Measurements from ENCODE around the gene ACVR2A. TPM values are rescaled to one million over a fixed set of nuclear protein-coding genes. Genes with fewer than 3 reads are reported as not detected.

ACVR2A gene
- total RNA-seq, 1 experiment from 2014 or later = 9.4 TPM

DNA sequence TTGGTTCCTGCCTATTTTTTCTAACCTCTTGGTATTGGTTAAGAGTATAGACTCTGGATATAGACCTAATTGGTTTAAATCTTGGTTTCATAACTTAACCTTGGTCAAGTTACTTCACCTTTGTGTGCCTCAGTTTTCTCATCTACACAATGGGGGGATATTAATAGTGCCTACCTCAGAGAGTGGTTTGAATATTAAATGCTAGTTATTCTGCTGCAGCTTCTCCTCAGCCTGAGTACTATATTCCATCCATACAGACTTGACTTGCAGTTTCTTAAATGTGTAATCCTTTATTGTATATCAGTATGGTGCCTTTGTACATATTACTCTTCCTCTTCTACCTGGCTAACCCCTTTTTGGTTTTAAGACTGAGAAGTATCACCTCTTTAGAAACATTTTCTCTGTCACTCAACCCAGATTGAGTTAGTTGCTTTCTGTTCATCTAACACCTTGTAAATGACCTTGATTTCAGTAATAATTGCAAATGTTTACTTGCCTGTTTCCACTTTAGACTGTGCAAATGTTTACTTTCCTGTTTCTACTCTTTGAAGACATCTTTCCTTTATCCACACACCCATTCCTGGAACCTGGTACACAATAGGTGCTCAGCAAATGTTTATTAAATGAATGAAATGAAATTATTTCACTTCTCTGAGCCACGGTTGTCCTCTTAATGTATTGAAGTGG is 6.6 kb downstream of the ACVR2A start:
- no peak overlapping the region for H3K4me3 ChIP-seq (replicated peaks in 1 of 2; ENCODE audit: low read depth in 1 of 2, low read length in 2 of 2)
- H4K20me1 ChIP-seq (ENCODE audit: insufficient read depth) = no peaks in the 10 kb centered on the region
- no peak overlapping the region for H3K9ac ChIP-seq (ENCODE audit: low read length)
- peaks cover under 1 to 5% of the 10 kb centered on the region in 2 experiments; a peak in 1 of 4 replicates for H3K4me1 ChIP-seq (ENCODE audit: control insufficient read depth in 1 of 2, insufficient read depth in 2 of 2, low read length in 2 of 2)
- ATAC-seq (no peak), DNase-seq (ENCODE audit: low read depth, low spot score) (no peak)
- no peak for TF ChIP-seq SRF (IDR thresholded peaks at IDR 0.05; ENCODE audit: low read depth)
- TF ChIP-seq YY1 (IDR thresholded peaks at IDR 0.05; ENCODE audit: extremely low read depth, insufficient replicate concordance, low read depth, low read length) = no peak
- no peak for TF ChIP-seq POLR2AphosphoS5 (IDR thresholded peaks at IDR 0.05; ENCODE audit: low read depth, low read length)
- TF ChIP-seq ELF1 (IDR thresholded peaks at IDR 0.05; ENCODE audit: borderline replicate concordance, low read depth) = no peak
- TF ChIP-seq SP1 (IDR thresholded peaks at IDR 0.05; ENCODE audit: low read depth) = no peak
- TF ChIP-seq EGR1 (IDR thresholded peaks at IDR 0.05; ENCODE audit: low read depth) = no peak
- no peak for TF ChIP-seq EZH2phosphoT487 (IDR thresholded peaks at IDR 0.05; ENCODE audit: borderline replicate concordance)
- TF ChIP-seq, protein P1, sequence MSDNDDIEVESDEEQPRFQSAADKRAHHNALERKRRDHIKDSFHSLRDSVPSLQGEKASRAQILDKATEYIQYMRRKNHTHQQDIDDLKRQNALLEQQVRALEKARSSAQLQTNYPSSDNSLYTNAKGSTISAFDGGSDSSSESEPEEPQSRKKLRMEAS (IDR thresholded peaks at IDR 0.05) = no peak
- no peak for TF ChIP-seq JUND (IDR thresholded peaks at IDR 0.05)
- no peak for TF ChIP-seq SIN3A (IDR thresholded peaks at IDR 0.05; ENCODE audit: low read depth)
- TF ChIP-seq, protein P2, sequence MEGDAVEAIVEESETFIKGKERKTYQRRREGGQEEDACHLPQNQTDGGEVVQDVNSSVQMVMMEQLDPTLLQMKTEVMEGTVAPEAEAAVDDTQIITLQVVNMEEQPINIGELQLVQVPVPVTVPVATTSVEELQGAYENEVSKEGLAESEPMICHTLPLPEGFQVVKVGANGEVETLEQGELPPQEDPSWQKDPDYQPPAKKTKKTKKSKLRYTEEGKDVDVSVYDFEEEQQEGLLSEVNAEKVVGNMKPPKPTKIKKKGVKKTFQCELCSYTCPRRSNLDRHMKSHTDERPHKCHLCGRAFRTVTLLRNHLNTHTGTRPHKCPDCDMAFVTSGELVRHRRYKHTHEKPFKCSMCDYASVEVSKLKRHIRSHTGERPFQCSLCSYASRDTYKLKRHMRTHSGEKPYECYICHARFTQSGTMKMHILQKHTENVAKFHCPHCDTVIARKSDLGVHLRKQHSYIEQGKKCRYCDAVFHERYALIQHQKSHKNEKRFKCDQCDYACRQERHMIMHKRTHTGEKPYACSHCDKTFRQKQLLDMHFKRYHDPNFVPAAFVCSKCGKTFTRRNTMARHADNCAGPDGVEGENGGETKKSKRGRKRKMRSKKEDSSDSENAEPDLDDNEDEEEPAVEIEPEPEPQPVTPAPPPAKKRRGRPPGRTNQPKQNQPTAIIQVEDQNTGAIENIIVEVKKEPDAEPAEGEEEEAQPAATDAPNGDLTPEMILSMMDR (IDR thresholded peaks at IDR 0.05 in 2 of 3, conservative IDR thresholded peaks at IDR 0.05 in 1 of 3; ENCODE audit: borderline replicate concordance in 1 of 3, insufficient read depth in 1 of 3, low read depth in 2 of 3, low read length in 2 of 3) = no peak
- no peak for TF ChIP-seq TCF7L2 (IDR thresholded peaks at IDR 0.05; ENCODE audit: borderline replicate concordance, extremely low read depth, insufficient read depth, insufficient read length)
- TF ChIP-seq, protein P3, sequence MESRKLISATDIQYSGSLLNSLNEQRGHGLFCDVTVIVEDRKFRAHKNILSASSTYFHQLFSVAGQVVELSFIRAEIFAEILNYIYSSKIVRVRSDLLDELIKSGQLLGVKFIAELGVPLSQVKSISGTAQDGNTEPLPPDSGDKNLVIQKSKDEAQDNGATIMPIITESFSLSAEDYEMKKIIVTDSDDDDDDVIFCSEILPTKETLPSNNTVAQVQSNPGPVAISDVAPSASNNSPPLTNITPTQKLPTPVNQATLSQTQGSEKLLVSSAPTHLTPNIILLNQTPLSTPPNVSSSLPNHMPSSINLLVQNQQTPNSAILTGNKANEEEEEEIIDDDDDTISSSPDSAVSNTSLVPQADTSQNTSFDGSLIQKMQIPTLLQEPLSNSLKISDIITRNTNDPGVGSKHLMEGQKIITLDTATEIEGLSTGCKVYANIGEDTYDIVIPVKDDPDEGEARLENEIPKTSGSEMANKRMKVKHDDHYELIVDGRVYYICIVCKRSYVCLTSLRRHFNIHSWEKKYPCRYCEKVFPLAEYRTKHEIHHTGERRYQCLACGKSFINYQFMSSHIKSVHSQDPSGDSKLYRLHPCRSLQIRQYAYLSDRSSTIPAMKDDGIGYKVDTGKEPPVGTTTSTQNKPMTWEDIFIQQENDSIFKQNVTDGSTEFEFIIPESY (IDR thresholded peaks at IDR 0.05; ENCODE audit: extremely low read depth, insufficient replicate concordance, low read length) = no peak
- no peak for TF ChIP-seq RAD21 (IDR thresholded peaks at IDR 0.05; ENCODE audit: low read depth)
- TF ChIP-seq CEBPB (IDR thresholded peaks at IDR 0.05; ENCODE audit: low read depth) = no peak
- TF ChIP-seq FOSL1 (IDR thresholded peaks at IDR 0.05; ENCODE audit: low read depth) = no peak
- no peak for TF ChIP-seq CBX3 (IDR thresholded peaks at IDR 0.05; ENCODE audit: low read depth)
- ChIA-PET POLR2A (no interaction called here), RAD21 (ENCODE audit: low non-redundant PET in 1 of 2, low total read pairs in 2 of 2, uncharacterized antibody in 2 of 2, unreplicated experiment in 2 of 2) (no interaction called here), CTCF (no interaction called here)
- H3K27me3 ChIP-seq (ENCODE audit: insufficient read depth, low read length) = no peaks in the 10 kb centered on the region
- H3K4me2 ChIP-seq (ENCODE audit: low read length) = no peak overlapping the region
- no TSS peak for BruUV-seq (replicated peaks)
- H3K9me3 ChIP-seq (ENCODE audit: control insufficient read depth in 1 of 2, insufficient read depth in 1 of 2, low read depth in 1 of 2, low read length in 2 of 2) = no peaks in the 10 kb centered on the region
- H3K79me2 ChIP-seq (ENCODE audit: insufficient read depth, low read length) = peaks cover 80% of the 10 kb centered on the region
- no peaks in the 10 kb centered on the region for H3K36me3 ChIP-seq (ENCODE audit: control insufficient read depth in 1 of 2, insufficient read depth in 2 of 2, low read length in 2 of 2)
- no peaks in the 10 kb centered on the region for H3K9me2 ChIP-seq (ENCODE audit: insufficient read depth)
- intact Hi-C loops (cut with micrococcal nuclease) = no loop called here
- H3K27ac ChIP-seq (ENCODE audit: low read depth, low read length) = no peak overlapping the region
- no peak overlapping the region for H2AFZ ChIP-seq (ENCODE audit: low read depth, low read length, poor library complexity, severe bottlenecking)
